HEK293T (cell line): ENCODE measurements around the gene CDC34.

ENCODE experiments used
- CTCF ChIA-PET: fragments of 350-600 bp; formaldehyde crosslinking; extraction: SDS; loops from one replicate; lab custom pipeline; 2021; ENCODE audit warnings: antibody characterized with exemption, inconsistent platforms; lab: Yijun Ruan, JAX
- POLR2A ChIA-PET: fragments of 350-600 bp; formaldehyde crosslinking; extraction: SDS; loops from one replicate; lab custom pipeline; 2020; ENCODE audit warnings: antibody characterized with exemption, inconsistent platforms; lab: Yijun Ruan, JAX
- DNase-seq: peaks from one replicate; pipeline ENCODE4 v3.0.0; 2012; ENCODE audit warnings: mixed read lengths; ENCODE audit errors: extremely low spot score
- ARNT ChIP-seq: fragments of 450-650 bp; IDR thresholded peaks from 2 replicates; pipeline ENCODE4 v1.6.1; 2017; ENCODE audit warnings: mild to moderate bottlenecking
- BHLHE40 ChIP-seq: fragments of 450-650 bp; IDR thresholded peaks from 2 replicates; pipeline ENCODE4 v1.6.1; 2016; ENCODE audit warnings: mild to moderate bottlenecking, moderate library complexity, borderline replicate concordance
- CTBP1 ChIP-seq: fragments of 450-650 bp; IDR thresholded peaks from 2 replicates; pipeline ENCODE4 v1.6.1; 2016; ENCODE audit warnings: borderline replicate concordance
- ELF4 ChIP-seq: fragments of 450-650 bp; IDR thresholded peaks from 2 replicates; pipeline ENCODE4 v1.6.1; 2017; ENCODE audit warnings: antibody characterized with exemption
- FOXA1 ChIP-seq: fragments of 450-650 bp; IDR thresholded peaks from 2 replicates; pipeline ENCODE4 v1.6.1; 2016; ENCODE audit warnings: mild to moderate bottlenecking
- FOXK2 ChIP-seq: fragments of 450-650 bp; IDR thresholded peaks from 2 replicates; pipeline ENCODE4 v1.6.1; 2016; ENCODE audit warnings: mild to moderate bottlenecking
- FOXM1 ChIP-seq: fragments of 450-650 bp; IDR thresholded peaks from 2 replicates; pipeline ENCODE4 v1.6.1; 2017; ENCODE audit warnings: mild to moderate bottlenecking, borderline replicate concordance
- HDGF ChIP-seq: fragments of 450-650 bp; IDR thresholded peaks from 2 replicates; pipeline ENCODE4 v1.6.1; 2017; ENCODE audit warnings: antibody characterized with exemption, borderline replicate concordance
- L3MBTL2 ChIP-seq: fragments of 450-650 bp; conservative IDR thresholded peaks from 2 replicates; pipeline ENCODE4 v1.6.1; 2016; ENCODE audit warnings: mild to moderate bottlenecking
- LEF1 ChIP-seq: fragments of 450-650 bp; IDR thresholded peaks from 2 replicates; pipeline ENCODE4 v1.6.1; 2017; ENCODE audit warnings: mild to moderate bottlenecking, borderline replicate concordance
- NFRKB ChIP-seq: fragments of 450-650 bp; IDR thresholded peaks from 2 replicates; pipeline ENCODE4 v1.6.1; 2016; ENCODE audit warnings: mild to moderate bottlenecking, moderate library complexity
- PKNOX1 ChIP-seq: fragments of 450-650 bp; IDR thresholded peaks from 2 replicates; pipeline ENCODE4 v1.6.1; 2016
- SP1 ChIP-seq: fragments of 450-650 bp; IDR thresholded peaks from 2 replicates; pipeline ENCODE4 v1.6.1; 2017
- SUZ12 ChIP-seq: fragments of 450-650 bp; IDR thresholded peaks from 2 replicates; pipeline ENCODE4 v1.6.1; 2016; ENCODE audit warnings: mild to moderate bottlenecking
- TARDBP ChIP-seq: fragments of 450-650 bp; IDR thresholded peaks from 2 replicates; pipeline ENCODE4 v1.6.1; 2016
- ZNF384 ChIP-seq: fragments of 450-650 bp; IDR thresholded peaks from 2 replicates; pipeline ENCODE4 v1.6.1; 2016

The CDC34 gene

GRCh38 chr19:493391-494170 lies 38.0 kb upstream of the CDC34 start:
- POLR2A ChIA-PET: no interaction called here
- CTCF ChIA-PET: no interaction called here
- no peak for DNase-seq
- TF ChIP-seq SUZ12: no peak
- no peak for TF ChIP-seq NFRKB
- TF ChIP-seq ELF4: no peak
- TF ChIP-seq TARDBP: no peak
- TF ChIP-seq BHLHE40: no peak

GRCh38 chr19:494171-495080 lies 37.1 kb upstream of the CDC34 start:
- TF ChIP-seq FOXK2: no peak
- no peak for TF ChIP-seq FOXA1
- no peak for TF ChIP-seq L3MBTL2
- no peak for TF ChIP-seq SUZ12
- no peak for TF ChIP-seq SP1
- no peak for TF ChIP-seq HDGF
- TF ChIP-seq ARNT: no peak
- no peak for DNase-seq
- ChIA-PET CTCF (interaction anchor here (0.6 kb wide), 1 partner anchor 9 kb away, joined by 3 read pairs; no protein-coding TSS in a partner anchor), POLR2A (interaction anchor here (1.2 kb wide), 1 partner anchor 12 kb away, joined by 7 read pairs; no protein-coding TSS in a partner anchor)

GRCh38 chr19:495081-495401 lies 36.5 kb upstream of the CDC34 start:
- no peak for DNase-seq
- TF ChIP-seq FOXA1 (no peak), LEF1 (no peak), BHLHE40 (no peak), CTBP1 (no peak), SUZ12 (no peak), SP1 (no peak), TARDBP (no peak), ZNF384 (no peak), PKNOX1 (no peak), ELF4 (no peak), L3MBTL2 (no peak), FOXM1 (no peak), HDGF (no peak)
- CTCF ChIA-PET: interaction anchor here (1.0 kb wide), 2 partner anchors 12 to 31 kb away, joined by 4 to 9 read pairs; no protein-coding TSS in a partner anchor
- POLR2A ChIA-PET: interaction anchor here (1.2 kb wide), 1 partner anchor 11 kb away, joined by 7 read pairs; no protein-coding TSS in a partner anchor

- DNase-seq: peak; percentile 52
- ChIA-PET POLR2A (interaction anchor here (1.2 kb wide), 1 partner anchor 11 kb away, joined by 7 read pairs; no protein-coding TSS in a partner anchor), CTCF (interaction anchor here (1.0 kb wide), 2 partner anchors 11 to 32 kb away, joined by 4 to 9 read pairs; no protein-coding TSS in a partner anchor)
- TF ChIP-seq ZNF384 (no peak), FOXA1 (no peak), LEF1 (no peak), FOXM1 (no peak), SUZ12 (no peak), L3MBTL2 (no peak), TARDBP (no peak), SP1 (no peak), HDGF (no peak), FOXK2 (no peak), NFRKB (no peak), PKNOX1 (no peak), BHLHE40 (no peak), ARNT (no peak), ELF4 (no peak), CTBP1 (no peak)
Observed at GRCh38 chr19:495402-496111, 36.0 kb upstream of the CDC34 start.

GRCh38 chr19:496112-496665 lies 35.4 kb upstream of the CDC34 start, which contains the start of gene MADCAM1:
TSS of gene MADCAM1 (plus strand) at chr19:496486. CDS start at chr19:496500, 14 bp downstream.
- no peak for DNase-seq
- ChIA-PET CTCF (interaction anchor here (1.0 kb wide), 2 partner anchors 10 to 32 kb away, joined by 4 to 9 read pairs; no protein-coding TSS in a partner anchor), POLR2A (no interaction called here)
- no peak for TF ChIP-seq LEF1
- TF ChIP-seq PKNOX1: no peak
- no peak for TF ChIP-seq ELF4
- TF ChIP-seq CTBP1: no peak
- no peak for TF ChIP-seq BHLHE40
- no peak for TF ChIP-seq ARNT
- TF ChIP-seq FOXA1: no peak
- no peak for TF ChIP-seq NFRKB
- no peak for TF ChIP-seq L3MBTL2
- TF ChIP-seq FOXK2: no peak
- TF ChIP-seq TARDBP: no peak
- no peak for TF ChIP-seq SUZ12
- no peak for TF ChIP-seq SP1
- no peak for TF ChIP-seq ZNF384
- no peak for TF ChIP-seq HDGF
- TF ChIP-seq FOXM1: no peak
